IMR-90 (cell line): ENCODE results near the gene THBS1. TPM values are rescaled to one million over a fixed set of nuclear protein-coding genes. Genes with fewer than 3 reads are reported as not detected.

ENCODE experiments used
- ATAC-seq: fragments of 200-7000 bp; cut with Tn5 transposase; 2 replicates; pipeline ENCODE4 v1.9.1; 2020; ENCODE audit warnings: low read depth, mild to moderate bottlenecking, moderate library complexity
- BruUV-seq: library from RNA; stranded (reverse); fragments of 400-500 nt; replicated peaks from 2 replicates; lab custom pipeline; 2021; lab: Mats Ljungman, UMichigan
- CTCF ChIA-PET: fragments of 300-600 bp; formaldehyde crosslinking; extraction: SDS; loops from one replicate; lab custom pipeline; 2021; ENCODE audit warnings: antibody characterized with exemption; lab: Yijun Ruan, JAX
- POLR2A ChIA-PET: fragments of 300-600 bp; sonication (Branson Sonifier 250); formaldehyde crosslinking; loops from one replicate; lab custom pipeline; 2022; ENCODE audit warnings: antibody characterized with exemption; ENCODE audit not compliant: unreplicated experiment; lab: Charles Lee
- DNase-seq: peaks from one replicate; pipeline ENCODE4 v3.0.0; 2013
- H2AFZ ChIP-seq: replicated peaks from 2 replicates; pipeline ENCODE3; 2013; ENCODE audit warnings: low read length, mild to moderate bottlenecking; ENCODE audit not compliant: poor library complexity
- H2AK5ac ChIP-seq: 2 replicates; pipeline ENCODE4 v1.6.1; 2013; ENCODE audit warnings: low read depth, low read length, inconsistent platforms
- H2AK9ac ChIP-seq: replicated peaks from 2 replicates; pipeline ENCODE3; 2013; ENCODE audit warnings: mild to moderate bottlenecking, low read depth, low read length, moderate library complexity; ENCODE audit not compliant: poor library complexity
- H2BK120ac ChIP-seq: 2 replicates; pipeline ENCODE4 v1.6.1; 2013; ENCODE audit warnings: low read depth, low read length, inconsistent platforms
- H2BK15ac ChIP-seq: 3 replicates; pipeline ENCODE4 v1.6.1; 2013; ENCODE audit warnings: low read depth, low read length, inconsistent platforms
- H2BK20ac ChIP-seq: 2 replicates; pipeline ENCODE4 v1.6.1; 2013; ENCODE audit warnings: low read depth, mild to moderate bottlenecking, inconsistent platforms, low read length, moderate library complexity
- H2BK5ac ChIP-seq: 2 replicates; pipeline ENCODE4 v1.6.1; 2013; ENCODE audit warnings: mild to moderate bottlenecking, low read depth, low read length, inconsistent platforms; ENCODE audit not compliant: poor library complexity, severe bottlenecking
- H3K14ac ChIP-seq: replicated peaks from 2 replicates; pipeline ENCODE4 v1.6.1; 2013; ENCODE audit warnings: low read depth, low read length, inconsistent platforms
- H3K18ac ChIP-seq: 2 replicates; pipeline ENCODE4 v1.6.1; 2013; ENCODE audit warnings: low read depth, low read length, control low read depth
- H3K23ac ChIP-seq: 2 replicates; pipeline ENCODE4 v1.6.1; 2013; ENCODE audit warnings: low read depth, low read length, inconsistent platforms
- H3K27ac ChIP-seq: 2 replicates; pipeline ENCODE4 v1.5.1; 2013; ENCODE audit warnings: mild to moderate bottlenecking, control low read depth, low read length; ENCODE audit not compliant: insufficient read depth
- H3K27me3 ChIP-seq: 2 replicates; pipeline ENCODE4 v1.6.1; 2013; ENCODE audit warnings: low read length; ENCODE audit not compliant: control insufficient read depth, insufficient read depth
- H3K36me3 ChIP-seq: 2 replicates; pipeline ENCODE4 v1.6.1; 2013; ENCODE audit warnings: low read length, mixed read lengths; ENCODE audit not compliant: control insufficient read depth, insufficient read depth
- H3K4ac ChIP-seq: 2 replicates; pipeline ENCODE4 v1.6.1; 2013; ENCODE audit warnings: low read depth, low read length, inconsistent platforms
- H3K4me1 ChIP-seq: 2 replicates; pipeline ENCODE4 v1.6.1; 2013; ENCODE audit warnings: low read length, mixed read lengths; ENCODE audit not compliant: control insufficient read depth, insufficient read depth
- H3K4me2 ChIP-seq: 2 replicates; pipeline ENCODE4 v1.6.1; 2013; ENCODE audit warnings: low read depth, mild to moderate bottlenecking, control low read depth, low read length, moderate library complexity
- H3K4me3 ChIP-seq: 2 replicates; pipeline ENCODE4 v1.5.1; 2013; ENCODE audit warnings: low read depth, mild to moderate bottlenecking, control low read depth, low read length, moderate library complexity; ENCODE audit not compliant: insufficient read depth
- H3K56ac ChIP-seq: 2 replicates; pipeline ENCODE4 v1.6.1; 2013; ENCODE audit warnings: low read length, inconsistent platforms; ENCODE audit not compliant: insufficient read depth; ENCODE audit errors: extremely low read depth
- H3K79me1 ChIP-seq, 2 experiments: 2 replicates each; pipeline ENCODE4 v1.6.1; 2013; ENCODE audit warnings: low read length in 2 of 2, inconsistent platforms in 1 of 2, low read depth in 1 of 2
- H3K9ac ChIP-seq: 2 replicates; pipeline ENCODE4 v1.6.1; 2013; ENCODE audit warnings: low read depth, low read length, control low read depth
- H3K9me1 ChIP-seq: 2 replicates; pipeline ENCODE4 v1.6.1; 2013; ENCODE audit warnings: low read length, inconsistent platforms; ENCODE audit not compliant: insufficient read depth
- H3K9me3 ChIP-seq: 2 replicates; pipeline ENCODE4 v1.6.1; 2013; ENCODE audit warnings: low read length; ENCODE audit not compliant: control insufficient read depth, insufficient read depth
- H4K20me1 ChIP-seq: 2 replicates; pipeline ENCODE4 v1.6.1; 2013; ENCODE audit warnings: low read length, inconsistent platforms; ENCODE audit not compliant: insufficient read depth
- H4K5ac ChIP-seq: 2 replicates; pipeline ENCODE4 v1.6.1; 2013; ENCODE audit warnings: mild to moderate bottlenecking, low read depth, low read length, control low read depth
- H4K8ac ChIP-seq, 2 experiments: 2 replicates each; pipeline ENCODE4 v1.6.1; 2013; ENCODE audit warnings: low read depth in 2 of 2, low read length in 2 of 2, control low read depth in 1 of 2, inconsistent platforms in 1 of 2
- H4K91ac ChIP-seq: 2 replicates; pipeline ENCODE4 v1.6.1; 2013; ENCODE audit warnings: low read depth, low read length, inconsistent platforms; ENCODE audit not compliant: insufficient read depth
- CEBPB ChIP-seq: IDR thresholded peaks from 2 replicates; pipeline ENCODE4 v1.6.1; 2012; ENCODE audit warnings: low read depth, low read length, improper control_type of control experiment
- NFE2L2 ChIP-seq: fragments of 150-350 bp; IDR thresholded peaks from 2 replicates; pipeline ENCODE4 v1.6.1; 2016; ENCODE audit warnings: low read depth, mild to moderate bottlenecking, low read length
- POLR2A ChIP-seq: IDR thresholded peaks from 2 replicates; pipeline ENCODE4 v1.6.1; 2012; ENCODE audit warnings: mild to moderate bottlenecking, low read depth, low read length
- WGBS, 2 experiments: methylation state at CpG; one replicate each; pipeline versions ENCODE4 v1.1.5 to v1.1.7; 2013; ENCODE audit warnings: missing lambda C conversion rate in 2 of 2; ENCODE audit not compliant: insufficient read length in 1 of 2; ENCODE audit errors: extremely low coverage in 2 of 2; 5-methylcytosine and 5-hydroxymethylcytosine counted together
- dilution Hi-C: fragments of 300-500 bp; cut with HindIII; formaldehyde crosslinking; loops from one replicate; pipeline ENCODE4 v1.14.3; 2018; ENCODE audit warnings: low sequenced_read_pairs; ENCODE audit not compliant: unreplicated experiment
- in situ Hi-C: fragments of 300-500 bp; cut with MboI; formaldehyde crosslinking; loops from 3 replicates; pipeline ENCODE4 v1.14.3; 2019; ENCODE audit warnings: low sequenced_read_pairs, inconsistent platforms, mixed read lengths
- intact Hi-C: fragments of 100-400 bp; cut with micrococcal nuclease; formaldehyde crosslinking; loops from 2 replicates; pipeline ENCODE4 v1.10.0; 2022
- polyA plus RNA-seq, 3 experiments: library from polyadenylated mRNA; depleted of rRNA; stranded (reverse); fragments of >200 nt; gene quantifications; 2 replicates each; pipeline ENCODE4 v1.2.3, GENCODE V29; 2012; ENCODE audit warnings: low replicate concordance in 1 of 3
- total RNA-seq: library from RNA; depleted of rRNA; stranded (reverse); fragments of >200 nt; gene quantifications from 2 replicates; pipeline ENCODE4 v1.2.3, GENCODE V29; 2012
- TF ChIP-seq, protein P1 (sequence below): fragments of 150-350 bp; IDR thresholded peaks from 2 replicates; pipeline ENCODE4 v1.6.1; 2016; ENCODE audit warnings: low read depth, mild to moderate bottlenecking, low read length, moderate library complexity, borderline replicate concordance

Gene THBS1
- total and polyA plus RNA-seq, 2 of the 4 experiments (the other 2 are of a cell fraction), result 1,562 to 4,071 TPM

DNA sequence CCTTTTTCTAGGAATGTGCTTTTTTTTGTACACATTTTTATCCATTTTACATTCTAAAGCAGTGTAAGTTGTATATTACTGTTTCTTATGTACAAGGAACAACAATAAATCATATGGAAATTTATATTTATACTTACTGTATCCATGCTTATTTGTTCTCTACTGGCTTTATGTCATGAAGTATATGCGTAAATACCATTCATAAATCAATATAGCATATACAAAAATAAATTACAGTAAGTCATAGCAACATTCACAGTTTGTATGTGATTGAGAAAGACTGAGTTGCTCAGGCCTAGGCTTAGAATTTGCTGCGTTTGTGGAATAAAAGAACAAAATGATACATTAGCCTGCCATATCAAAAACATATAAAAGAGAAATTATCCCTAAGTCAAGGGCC lies 16.5 kb downstream of the THBS1 start:
- Histone ChIP-seq H2AK9ac (no peak overlapping the region), H3K27ac (no peak overlapping the region), H3K18ac (no peak overlapping the region), H2BK5ac (no peak overlapping the region), H2AK5ac (no peak overlapping the region), H2BK120ac (no peak overlapping the region), H3K56ac (no peak overlapping the region), H3K9me3 (no peaks in the 10 kb centered on the region), H2AFZ (no peak overlapping the region), H3K4me3 (no peak overlapping the region), H3K9me1 (peaks cover 11% of the 10 kb centered on the region), H4K91ac (no peak overlapping the region), H3K4me2 (no peak overlapping the region), H4K8ac (no peak overlapping the region), H3K79me1 (peaks cover 0 to 31% of the 10 kb centered on the region in 2 experiments; a peak in 2 of 4 replicates), H4K20me1 (peaks cover 68% of the 10 kb centered on the region), H3K14ac (no peak overlapping the region), H3K9ac (no peak overlapping the region), H3K27me3 (no peaks in the 10 kb centered on the region), H3K36me3 (peaks cover 35% of the 10 kb centered on the region), H3K4me1 (peaks cover 2% of the 10 kb centered on the region), H2BK15ac (no peak overlapping the region), H2BK20ac (no peak overlapping the region), H3K4ac (no peak overlapping the region), H4K5ac (no peak overlapping the region), H3K23ac (no peak overlapping the region)
- BruUV-seq, result no TSS peak
- no CpG with 5 or more reads among the region's 2 CpGs for WGBS, 2 experiments
- TF ChIP-seq POLR2A, result no peak
- no peak for TF ChIP-seq CEBPB
- TF ChIP-seq, protein P1, sequence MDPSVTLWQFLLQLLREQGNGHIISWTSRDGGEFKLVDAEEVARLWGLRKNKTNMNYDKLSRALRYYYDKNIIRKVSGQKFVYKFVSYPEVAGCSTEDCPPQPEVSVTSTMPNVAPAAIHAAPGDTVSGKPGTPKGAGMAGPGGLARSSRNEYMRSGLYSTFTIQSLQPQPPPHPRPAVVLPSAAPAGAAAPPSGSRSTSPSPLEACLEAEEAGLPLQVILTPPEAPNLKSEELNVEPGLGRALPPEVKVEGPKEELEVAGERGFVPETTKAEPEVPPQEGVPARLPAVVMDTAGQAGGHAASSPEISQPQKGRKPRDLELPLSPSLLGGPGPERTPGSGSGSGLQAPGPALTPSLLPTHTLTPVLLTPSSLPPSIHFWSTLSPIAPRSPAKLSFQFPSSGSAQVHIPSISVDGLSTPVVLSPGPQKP, result no peak
- no peak for TF ChIP-seq NFE2L2
- intact Hi-C loops, result no loop called here
- DNase-seq (no peak), ATAC-seq (no peak)
- dilution Hi-C loops, result no loop called here
- ChIA-PET POLR2A (no interaction called here), CTCF (no interaction called here)
- in situ Hi-C loops, result no loop called here
